Uterus (tissue), 4 donors: ENCODE data around the gene VPS54. TPM values are rescaled to one million over a fixed set of nuclear protein-coding genes. Genes with fewer than 3 reads are reported as not detected.

Experiments
- DNase-seq, 2 donors: peaks; one replicate each; pipeline ENCODE4 v3.0.0-alpha.2; 2019 to 2020
- H3K27ac ChIP-seq, 2 donors: fragments of 200-600 bp; sonication (generic); 1 replicate in 1 of 2; 2 replicates in 1 of 2; pipeline ENCODE4 v1.5.1; 2016 to 2018
- H3K27me3 ChIP-seq, 2 donors: fragments of 200-600 bp; sonication (generic); one replicate each; pipeline ENCODE4 v1.5.1; 2018 to 2019; ENCODE audit warnings: control low read depth in 1 of 2
- H3K36me3 ChIP-seq, 2 donors: fragments of 200-600 bp; sonication (generic); one replicate each; pipeline ENCODE4 v1.5.1; 2019; ENCODE audit warnings: control low read depth in 1 of 2
- H3K4me1 ChIP-seq, 2 donors: fragments of 200-600 bp; sonication (generic); one replicate each; pipeline ENCODE4 v1.5.1; 2018 to 2019; ENCODE audit warnings: control low read depth in 1 of 2
- H3K4me3 ChIP-seq, 2 donors: fragments of 200-600 bp; sonication (generic); 1 replicate in 1 of 2; 2 replicates in 1 of 2; pipeline ENCODE4 v1.5.1; 2018 to 2019; ENCODE audit warnings: mild to moderate bottlenecking in 1 of 2
- H3K9me3 ChIP-seq, 2 donors: fragments of 200-600 bp; sonication (generic); one replicate each; pipeline ENCODE4 v1.5.1; 2019; ENCODE audit warnings: control low read depth in 1 of 2
- POLR2A ChIP-seq, 2 donors: fragments of 450-650 bp; IDR thresholded peaks; one replicate each; pipeline ENCODE4 v1.6.1; 2016; ENCODE audit warnings: antibody characterized with exemption in 2 of 2, mild to moderate bottlenecking in 1 of 2, moderate library complexity in 1 of 2
- intact Hi-C: fragments of 100-400 bp; cut with DNase I; formaldehyde crosslinking; loops from one replicate; pipeline ENCODE4 v1.15.1; 2023; ENCODE audit warnings: low total_unique reads
- total RNA-seq, 4 donors: library from RNA; depleted of rRNA in 3 of 4; stranded (reverse); fragments of >200 nt in 3 of 4; gene quantifications; one replicate each; pipeline versions ENCODE4 v1.1.0 to v1.2.4, GENCODE V29; 2014 to 2023
- TF ChIP-seq, protein P1 (sequence below), 4 experiments: fragments of 200-600 bp in 2 of 4; fragments of 450-650 bp in 2 of 4; sonication (generic) in 2 of 4; IDR thresholded peaks; one replicate each; pipeline ENCODE4 v1.5.1; 2016 to 2019; ENCODE audit warnings: antibody characterized with exemption in 4 of 4, mild to moderate bottlenecking in 2 of 4, moderate library complexity in 1 of 4
- donor health status: DM: yes; HTN: yes; CAD: no.

Gene VPS54
- total RNA-seq, 4 donors from 2014 or later = 32.1 to 55.2 (median 39.8) TPM

DNA sequence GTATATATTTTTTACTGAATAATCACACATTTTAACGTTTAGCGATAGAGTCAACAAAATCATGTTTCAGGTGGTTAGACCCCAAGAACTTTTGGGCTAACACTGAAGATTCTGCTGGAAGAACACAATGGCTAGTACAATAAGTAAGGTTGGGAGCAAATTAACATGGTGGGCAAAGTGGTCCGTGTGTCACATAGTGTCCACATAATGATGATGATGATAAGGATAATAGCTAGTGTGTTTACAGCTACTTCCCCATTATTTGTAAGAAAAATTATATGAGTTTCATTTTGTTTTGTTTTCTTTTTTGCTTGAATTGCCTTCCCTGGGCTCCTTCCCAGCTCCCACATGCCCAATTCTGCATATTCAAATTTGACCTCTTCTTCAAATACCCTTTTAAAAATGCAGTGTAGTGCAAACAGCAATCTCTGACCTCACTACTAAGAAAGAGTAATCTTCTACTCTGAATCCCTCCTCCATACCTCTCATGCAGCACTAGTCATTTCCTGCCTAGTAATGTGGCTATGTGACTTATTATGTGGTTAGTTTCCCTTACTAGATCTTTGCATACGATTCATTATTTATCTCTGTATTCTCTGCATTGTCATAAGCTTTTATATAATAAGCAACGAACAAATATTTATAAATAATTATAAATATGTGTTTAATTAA lies 16.9 kb upstream of the VPS54 start:
- H3K36me3 ChIP-seq = no peaks in the 10 kb centered on the region
- no peak for DNase-seq
- no peaks in the 10 kb centered on the region for H3K9me3 ChIP-seq
- no peak for TF ChIP-seq POLR2A (IDR thresholded peaks at IDR 0.05)
- TF ChIP-seq, protein P1, sequence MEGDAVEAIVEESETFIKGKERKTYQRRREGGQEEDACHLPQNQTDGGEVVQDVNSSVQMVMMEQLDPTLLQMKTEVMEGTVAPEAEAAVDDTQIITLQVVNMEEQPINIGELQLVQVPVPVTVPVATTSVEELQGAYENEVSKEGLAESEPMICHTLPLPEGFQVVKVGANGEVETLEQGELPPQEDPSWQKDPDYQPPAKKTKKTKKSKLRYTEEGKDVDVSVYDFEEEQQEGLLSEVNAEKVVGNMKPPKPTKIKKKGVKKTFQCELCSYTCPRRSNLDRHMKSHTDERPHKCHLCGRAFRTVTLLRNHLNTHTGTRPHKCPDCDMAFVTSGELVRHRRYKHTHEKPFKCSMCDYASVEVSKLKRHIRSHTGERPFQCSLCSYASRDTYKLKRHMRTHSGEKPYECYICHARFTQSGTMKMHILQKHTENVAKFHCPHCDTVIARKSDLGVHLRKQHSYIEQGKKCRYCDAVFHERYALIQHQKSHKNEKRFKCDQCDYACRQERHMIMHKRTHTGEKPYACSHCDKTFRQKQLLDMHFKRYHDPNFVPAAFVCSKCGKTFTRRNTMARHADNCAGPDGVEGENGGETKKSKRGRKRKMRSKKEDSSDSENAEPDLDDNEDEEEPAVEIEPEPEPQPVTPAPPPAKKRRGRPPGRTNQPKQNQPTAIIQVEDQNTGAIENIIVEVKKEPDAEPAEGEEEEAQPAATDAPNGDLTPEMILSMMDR (IDR thresholded peaks at IDR 0.05) = no peak
- no peak overlapping the region for H3K4me3 ChIP-seq
- H3K27ac ChIP-seq = no peak overlapping the region
- H3K4me1 ChIP-seq = no peaks in the 10 kb centered on the region
- H3K27me3 ChIP-seq = no peaks in the 10 kb centered on the region
- intact Hi-C loops = no loop called here

DNA sequence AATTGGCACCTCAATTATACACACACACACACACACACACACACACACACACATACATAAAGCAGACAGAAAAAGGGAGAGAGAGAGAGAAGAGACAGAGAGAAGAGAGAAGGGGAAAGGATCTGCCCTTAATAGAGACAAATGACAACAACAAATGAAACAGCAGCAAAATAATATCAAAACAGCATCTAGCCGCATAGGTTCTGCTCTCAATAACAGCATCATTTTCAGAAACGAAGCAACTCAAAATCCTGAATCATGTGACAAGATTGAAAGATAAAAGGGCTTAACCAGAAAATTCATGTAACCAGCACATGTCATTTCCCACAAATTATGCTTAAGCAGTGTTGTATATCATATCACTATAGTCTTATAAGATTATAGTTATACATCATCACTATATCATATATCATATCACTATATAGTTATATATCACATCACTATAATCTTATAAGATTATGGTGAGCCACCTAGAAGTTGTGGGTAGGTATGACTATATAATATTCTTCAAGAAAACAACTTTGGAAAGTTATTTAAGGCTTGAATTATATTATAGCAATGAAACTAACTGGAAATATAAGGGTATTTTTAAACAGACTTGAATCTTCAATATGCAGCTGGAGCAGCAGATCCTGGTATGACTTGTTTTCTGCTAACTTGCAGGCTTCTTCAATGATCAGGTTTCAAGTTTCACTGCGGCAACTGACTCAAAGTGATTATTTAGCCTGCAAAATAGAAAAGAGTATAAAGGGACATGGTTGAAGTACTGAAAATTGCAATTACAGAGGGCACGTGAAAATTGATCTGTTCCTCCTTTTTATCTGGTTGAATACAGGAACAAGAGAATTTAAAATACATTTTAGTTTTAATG lies 16.1 kb upstream of the VPS54 start:
- Histone ChIP-seq H3K27ac (no peak overlapping the region), H3K9me3 (no peaks in the 10 kb centered on the region), H3K4me1 (no peaks in the 10 kb centered on the region), H3K36me3 (no peaks in the 10 kb centered on the region), H3K27me3 (no peaks in the 10 kb centered on the region), H3K4me3 (no peak overlapping the region)
- intact Hi-C loops = no loop called here
- TF ChIP-seq POLR2A (IDR thresholded peaks at IDR 0.05) = no peak
- TF ChIP-seq, protein P1 (IDR thresholded peaks at IDR 0.05) = no peak
- DNase-seq = no peak

DNA sequence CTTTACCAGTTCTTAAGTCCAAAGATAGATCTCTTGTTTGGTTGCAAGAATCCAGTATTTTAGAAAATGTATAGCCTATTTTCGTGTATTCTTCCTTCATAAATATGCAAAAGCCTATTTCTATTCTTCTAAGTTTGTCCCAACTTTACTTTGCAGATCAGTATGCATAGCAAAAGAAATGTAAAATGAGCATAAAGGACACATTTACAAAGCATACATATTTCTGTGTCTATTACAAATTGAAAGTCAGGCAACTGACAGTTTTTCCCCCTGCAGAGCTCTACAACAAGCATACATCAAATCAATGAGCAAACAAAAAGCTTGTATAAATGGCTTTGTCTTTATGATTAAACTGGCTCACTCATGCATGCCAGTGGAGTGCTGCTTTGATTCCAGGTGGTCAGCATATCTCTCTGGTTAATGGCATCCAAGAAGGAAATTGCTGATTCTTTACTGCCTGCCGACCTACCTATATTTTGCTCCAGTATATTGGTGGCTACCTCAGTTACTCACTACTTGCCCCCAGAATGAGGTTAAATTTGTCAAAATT lies 10.0 kb upstream of the VPS54 start:
- H3K9me3 ChIP-seq = no peaks in the 10 kb centered on the region
- H3K4me1 ChIP-seq = no peaks in the 10 kb centered on the region
- H3K27me3 ChIP-seq = no peaks in the 10 kb centered on the region
- TF ChIP-seq, protein P1 (IDR thresholded peaks at IDR 0.05) = no peak
- TF ChIP-seq POLR2A (IDR thresholded peaks at IDR 0.05) = no peak
- intact Hi-C loops = no loop called here
- no peaks in the 10 kb centered on the region for H3K36me3 ChIP-seq
- H3K4me3 ChIP-seq = no peak overlapping the region
- no peak for DNase-seq
- H3K27ac ChIP-seq = no peak overlapping the region

DNA sequence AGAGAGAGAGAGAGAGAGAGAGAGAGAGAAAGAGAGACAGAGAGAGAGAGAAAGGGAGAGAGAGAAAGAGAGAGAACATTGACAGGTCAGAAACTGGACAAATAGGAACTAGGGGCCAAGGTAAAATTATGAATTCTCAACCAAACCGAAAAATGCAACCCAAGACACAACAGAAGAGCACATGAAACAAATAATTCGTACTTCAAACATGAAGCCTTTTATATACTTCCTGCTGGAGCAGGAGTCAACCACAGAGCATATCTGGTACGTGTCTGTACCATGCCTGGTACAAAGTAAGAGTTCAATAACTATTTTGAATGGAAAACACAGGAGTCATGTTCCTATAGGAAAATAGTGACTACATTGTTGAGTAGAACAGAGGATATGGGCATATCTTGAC lies 6.5 kb upstream of the VPS54 start:
- H3K4me3 ChIP-seq = no peak overlapping the region
- DNase-seq = no peak
- intact Hi-C loops = no loop called here
- TF ChIP-seq, protein P1 (IDR thresholded peaks at IDR 0.05) = no peak
- no peak for TF ChIP-seq POLR2A (IDR thresholded peaks at IDR 0.05)
- H3K36me3 ChIP-seq = no peaks in the 10 kb centered on the region
- H3K9me3 ChIP-seq = no peaks in the 10 kb centered on the region
- no peaks in the 10 kb centered on the region for H3K27me3 ChIP-seq
- no peak overlapping the region for H3K27ac ChIP-seq
- H3K4me1 ChIP-seq = no peaks in the 10 kb centered on the region
